HepG2 (cell line): ENCODE measurements around the gene ISCA1. TPM values are rescaled to one million over a fixed set of nuclear protein-coding genes. Genes with fewer than 3 reads are reported as not detected.

Experiments used
- AKAP8 ChIP-seq: sonication (generic); formaldehyde crosslinking; IDR thresholded peaks from 2 replicates; pipeline ENCODE4 v1.5.1; 2020; ENCODE audit warnings: mild to moderate bottlenecking, missing genetic modification reagents
- ASH2L ChIP-seq: fragments of 300-600, 200-600 bp; sonication (generic); IDR thresholded peaks from 2 replicates; pipeline ENCODE4 v1.7.0; 2017; ENCODE audit warnings: low read depth, mild to moderate bottlenecking, moderate library complexity, mixed read lengths, low read length; ENCODE audit not compliant: insufficient read length
- ATF4 ChIP-seq, 2 experiments: fragments of 450-650 bp in 1 of 2; sonication (generic) in 1 of 2; formaldehyde crosslinking; IDR thresholded peaks; 2 replicates each; pipeline versions ENCODE4 v1.5.0 to v1.8.0; 2020 to 2022; ENCODE audit warnings: mild to moderate bottlenecking in 1 of 2, missing genetic modification reagents in 1 of 2
- DRAP1 ChIP-seq: IDR thresholded peaks from 2 replicates; pipeline ENCODE4 v1.6.1; 2016; ENCODE audit warnings: missing genetic modification reagents, missing compliant biosample characterization
- ESRRA ChIP-seq: sonication (generic); formaldehyde crosslinking; IDR thresholded peaks from 2 replicates; pipeline ENCODE4 v1.5.1; 2020; ENCODE audit warnings: mild to moderate bottlenecking, low read depth, missing genetic modification reagents
- KMT2A ChIP-seq: sonication (generic); formaldehyde crosslinking; IDR thresholded peaks from 2 replicates; pipeline ENCODE4 v1.4.0; 2020; ENCODE audit warnings: missing genetic modification reagents
- MED1 ChIP-seq: sonication (generic); formaldehyde crosslinking; IDR thresholded peaks from 2 replicates; pipeline ENCODE4 v1.4.0; 2020; ENCODE audit warnings: missing genetic modification reagents
- NCOA1 ChIP-seq: sonication (generic); formaldehyde crosslinking; IDR thresholded peaks from 2 replicates; pipeline ENCODE4 v1.9.0; 2021; ENCODE audit warnings: missing genetic modification reagents
- NR2F1 ChIP-seq, 2 experiments: fragments of 450-650 bp in 1 of 2; formaldehyde crosslinking in 1 of 2; IDR thresholded peaks; 2 replicates each; pipeline versions ENCODE4 v1.5.0 to v1.6.1; 2016 to 2020; ENCODE audit warnings: mild to moderate bottlenecking in 1 of 2, missing compliant biosample characterization in 1 of 2, missing genetic modification reagents in 1 of 2, moderate library complexity in 1 of 2
- NR2F2 ChIP-seq: IDR thresholded peaks from 2 replicates; pipeline ENCODE4 v1.6.1; 2012; ENCODE audit warnings: low read depth, inconsistent platforms, borderline replicate concordance
- ONECUT2 ChIP-seq: sonication (generic); formaldehyde crosslinking; IDR thresholded peaks from 2 replicates; pipeline ENCODE4 v1.4.0; 2020; ENCODE audit warnings: missing genetic modification reagents
- PAXIP1 ChIP-seq: sonication (generic); formaldehyde crosslinking; conservative IDR thresholded peaks from 2 replicates; pipeline ENCODE4 v1.4.0; 2020; ENCODE audit warnings: mild to moderate bottlenecking, missing genetic modification reagents, moderate library complexity
- PHF20 ChIP-seq: sonication (generic); formaldehyde crosslinking; IDR thresholded peaks from 2 replicates; pipeline ENCODE4 v1.5.0; 2020; ENCODE audit warnings: mild to moderate bottlenecking, missing genetic modification reagents
- RAD21 ChIP-seq: fragments of 450-650 bp; formaldehyde crosslinking; IDR thresholded peaks from 2 replicates; pipeline ENCODE4 v1.5.0; 2020; ENCODE audit warnings: mild to moderate bottlenecking
- RORA ChIP-seq: sonication (generic); formaldehyde crosslinking; IDR thresholded peaks from 2 replicates; pipeline ENCODE4 v1.5.0; 2020; ENCODE audit warnings: mild to moderate bottlenecking, missing genetic modification reagents, moderate library complexity
- SNAI1 ChIP-seq: sonication (generic); formaldehyde crosslinking; IDR thresholded peaks from 2 replicates; pipeline ENCODE4 v1.5.0; 2020; ENCODE audit warnings: mild to moderate bottlenecking, missing genetic modification reagents, borderline replicate concordance
- TCF7 ChIP-seq: sonication (generic); IDR thresholded peaks from 2 replicates; pipeline ENCODE4 v1.6.1; 2016; ENCODE audit warnings: antibody characterized with exemption, low read depth
- ZBTB43 ChIP-seq: sonication (generic); formaldehyde crosslinking; conservative IDR thresholded peaks from 2 replicates; pipeline ENCODE4 v1.4.0; 2020; ENCODE audit warnings: missing genetic modification reagents
- ZNF331 ChIP-seq: sonication (generic); formaldehyde crosslinking; IDR thresholded peaks from 2 replicates; pipeline ENCODE4 v1.4.0; 2020; ENCODE audit warnings: missing genetic modification reagents
- ZNF362 ChIP-seq: sonication (generic); formaldehyde crosslinking; IDR thresholded peaks from 2 replicates; pipeline ENCODE4 v1.4.0; 2020; ENCODE audit warnings: missing genetic modification reagents, mild to moderate bottlenecking, borderline replicate concordance
- ZNF564 ChIP-seq: sonication (generic); formaldehyde crosslinking; IDR thresholded peaks from 2 replicates; pipeline ENCODE4 v1.8.1; 2023; ENCODE audit warnings: mild to moderate bottlenecking, missing genetic modification reagents
- ZNF572 ChIP-seq: sonication (generic); formaldehyde crosslinking; IDR thresholded peaks from 2 replicates; pipeline ENCODE4 v1.5.1; 2020; ENCODE audit warnings: mild to moderate bottlenecking, missing genetic modification reagents
- ZSCAN22 ChIP-seq: sonication (generic); formaldehyde crosslinking; IDR thresholded peaks from 2 replicates; pipeline ENCODE4 v1.4.0; 2020; ENCODE audit warnings: mild to moderate bottlenecking, missing genetic modification reagents
- polyA plus RNA-seq, 8 experiments: library from polyadenylated mRNA; depleted of rRNA in 3 of 8; stranded (reverse) in 7 of 8; unstranded in 1 of 8; fragments of >200 nt; fragmentation: Illumina TruSeq in 4 of 8; extraction: Trizol in 4 of 8; gene quantifications; 2 replicates each; pipeline versions ENCODE4 v1.2.1 to v1.2.3, GENCODE V29; 2011 to 2016; ENCODE audit warnings: low read depth in 4 of 8, missing spikeins in 1 of 8, mixed read lengths in 1 of 8; ENCODE audit not compliant: insufficient read depth in 1 of 8
- total RNA-seq, 5 experiments: library from RNA; depleted of rRNA; stranded (reverse); fragments of >200 nt; fragmentation: Illumina TruSeq; extraction: Trizol; gene quantifications; 2 replicates each; pipeline ENCODE4 v1.2.3, GENCODE V29; 2016; ENCODE audit warnings: low read depth in 1 of 5

Gene ISCA1
- total and polyA plus RNA-seq, 2 of the 13 experiments (the other 11 are each of a cell fraction or from before 2014, with no cell fraction given), result 29.2 to 40.9 TPM

- TF ChIP-seq ZSCAN22 (no peak), ZNF331 (CRISPR knock-in tag) (peak; percentile 31; the same call in 1 of the 2 replicates), NCOA1 (0 out of 2 replicates have a peak, but pooled peaks have one; percentile 46), ZNF564 (peak; percentile 35; the same call in 1 of the 2 replicates), RORA (0 out of 2 replicates have a peak, but pooled peaks have one; percentile 2), NR2F2 (peak; percentile 50; the same call in 1 of the 2 replicates), ZBTB43 (CRISPR knock-in tag) (0 out of 2 replicates have a peak, but pooled peaks have one; percentile 24), DRAP1 (CRISPR knock-in tag) (no peak), ATF4 (CRISPR knock-in tag; IDR thresholded peaks at IDR 0.05) (peak in 1 of 2 experiments; percentile 8; a peak in 1 of 4 replicates), ESRRA (CRISPR knock-in tag) (peak; percentile 7; the same call in 1 of the 2 replicates), NR2F1 (CRISPR knock-in tag; IDR thresholded peaks at IDR 0.05) (peak; percentile 25 to 79; a peak in 2 of 4 replicates), KMT2A (CRISPR knock-in tag) (peak; percentile 48; the same call in 1 of the 2 replicates), ONECUT2 (CRISPR knock-in tag) (peak; percentile 40; the same call in 1 of the 2 replicates), AKAP8 (CRISPR knock-in tag) (peak; percentile 12; the same call in 1 of the 2 replicates), ASH2L (peak; percentile 81), MED1 (CRISPR knock-in tag) (0 out of 2 replicates have a peak, but pooled peaks have one; percentile 3), ZNF362 (CRISPR knock-in tag) (no peak), PAXIP1 (CRISPR knock-in tag) (0 out of 2 replicates have a peak, but pooled peaks have one; percentile 30), TCF7 (peak; percentile 19; the same call in 1 of the 2 replicates), RAD21 (CRISPR knock-in tag) (peak; percentile 11; the same call in 1 of the 2 replicates), SNAI1 (CRISPR knock-in tag) (peak; percentile 88; the same call in 1 of the 2 replicates), PHF20 (CRISPR knock-in tag) (peak; percentile 39; the same call in 1 of the 2 replicates), ZNF572 (CRISPR knock-in tag) (0 out of 2 replicates have a peak, but pooled peaks have one; percentile 63)
Measured at GRCh38 chr9:86281593-86282076, 703 bp downstream of the ISCA1 start (continued).
